Caki2 (cell line): ENCODE data around the gene FATE1. TPM values are rescaled to one million over a fixed set of nuclear protein-coding genes. Genes with fewer than 3 reads are reported as not detected.
"Not testable (repeated sequence)": the region's sequence is repeated elsewhere in the genome, so short reads cannot be mapped to it uniquely, and the experiment has no call there.

Experiments used
- DNase-seq: peaks from one replicate; pipeline ENCODE4 v3.0.0-alpha.2; 2015; ENCODE audit warnings: low read depth
- in situ Hi-C: cut with HindIII; loops from 2 replicates; pipeline ENCODE4 v1.10.0; 2016; ENCODE audit warnings: low sequenced_read_pairs, low pct_unique_long_range_greater_than_20kb, mixed read lengths
- total RNA-seq: library from RNA; depleted of rRNA; stranded (reverse); fragments of >200 nt; shearing (Covaris generic); gene quantifications from 2 replicates; pipeline ENCODE4 v1.2.3, GENCODE V29; 2014; ENCODE audit warnings: low replicate concordance; rRNA removed

Gene FATE1, protein sequence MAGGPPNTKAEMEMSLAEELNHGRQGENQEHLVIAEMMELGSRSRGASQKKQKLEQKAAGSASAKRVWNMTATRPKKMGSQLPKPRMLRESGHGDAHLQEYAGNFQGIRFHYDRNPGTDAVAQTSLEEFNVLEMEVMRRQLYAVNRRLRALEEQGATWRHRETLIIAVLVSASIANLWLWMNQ
- not detected in 2 replicates for total RNA-seq

DNA sequence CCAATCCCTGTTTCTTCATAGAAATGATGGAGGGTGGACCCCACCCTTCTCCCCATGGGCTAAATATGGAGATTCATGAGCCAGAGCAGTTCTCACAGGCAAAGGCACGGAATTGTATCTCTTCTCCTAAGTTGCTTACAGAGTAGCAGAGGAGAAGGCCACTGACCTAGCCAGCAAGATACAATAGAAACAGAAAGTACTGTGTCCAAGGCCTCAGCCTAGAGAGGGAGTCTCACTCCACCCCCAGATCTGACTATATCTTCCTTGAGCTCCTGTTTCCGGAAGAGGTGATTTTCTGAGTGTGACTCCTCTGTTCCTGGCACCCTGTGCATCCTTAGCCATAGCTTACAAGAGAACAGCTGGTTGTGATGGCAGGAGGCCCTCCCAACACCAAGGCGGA is at the start of gene FATE1:
Gene FATE1 (plus strand): TSS at position 284 of the 400 bp plus-strand sequence. CDS start 85 bp downstream, at position 369.
- no peak for DNase-seq
- in situ Hi-C loops: no loop called here

DNA sequence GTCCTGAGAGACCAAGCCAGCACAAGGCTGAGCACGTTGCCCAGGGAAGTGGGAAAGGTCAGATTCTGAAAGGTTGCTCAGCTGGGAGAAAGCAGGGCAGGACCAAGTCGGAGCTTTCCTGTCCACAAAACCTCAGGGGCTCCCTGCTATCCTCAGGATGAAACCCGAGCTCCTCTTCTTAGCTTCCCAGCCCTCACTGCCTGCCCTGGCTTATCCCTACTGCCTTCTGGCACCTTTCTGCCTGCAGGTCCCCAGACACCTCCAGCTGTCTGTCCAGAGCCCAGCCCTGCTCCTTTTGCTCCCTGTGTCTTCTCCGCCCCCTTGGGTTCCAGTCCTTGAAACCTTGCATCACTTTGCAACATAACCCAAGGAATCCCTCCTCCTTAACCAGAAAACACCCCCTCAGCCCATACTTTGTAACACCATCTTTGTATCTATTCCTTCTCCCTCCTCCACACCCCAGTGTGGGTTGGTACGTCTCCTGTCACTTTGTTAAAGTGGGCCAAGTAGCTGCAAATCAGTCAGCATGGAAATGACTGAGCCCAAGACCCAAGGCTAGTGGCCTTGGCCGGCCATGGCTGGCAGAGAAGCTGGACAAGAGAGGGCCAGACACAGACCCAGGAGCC is 40.6 kb upstream of the FATE1 start:
- in situ Hi-C loops: no loop called here
- DNase-seq: no peak

DNA sequence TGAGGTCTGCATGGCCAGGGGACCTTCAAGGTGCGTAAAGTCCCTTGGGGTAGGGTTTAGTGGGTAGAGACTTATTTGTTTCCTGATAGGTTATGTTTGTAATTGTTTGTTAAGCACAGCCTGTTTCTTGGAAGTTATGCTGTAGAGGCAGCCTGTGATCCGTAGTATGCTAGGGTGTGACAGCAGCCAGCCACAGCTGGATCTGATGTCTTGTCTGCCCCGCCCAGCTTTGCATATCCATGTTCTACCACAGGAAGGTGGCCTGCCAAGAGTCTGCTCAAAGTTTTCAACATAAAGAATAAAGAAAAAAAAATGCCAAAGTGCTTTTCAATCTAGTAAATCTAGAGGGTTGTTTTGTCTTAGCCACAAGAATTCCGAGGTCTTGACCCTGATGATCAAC is 39.6 kb upstream of the FATE1 start:
- in situ Hi-C loops: no loop called here
- no peak for DNase-seq

DNA sequence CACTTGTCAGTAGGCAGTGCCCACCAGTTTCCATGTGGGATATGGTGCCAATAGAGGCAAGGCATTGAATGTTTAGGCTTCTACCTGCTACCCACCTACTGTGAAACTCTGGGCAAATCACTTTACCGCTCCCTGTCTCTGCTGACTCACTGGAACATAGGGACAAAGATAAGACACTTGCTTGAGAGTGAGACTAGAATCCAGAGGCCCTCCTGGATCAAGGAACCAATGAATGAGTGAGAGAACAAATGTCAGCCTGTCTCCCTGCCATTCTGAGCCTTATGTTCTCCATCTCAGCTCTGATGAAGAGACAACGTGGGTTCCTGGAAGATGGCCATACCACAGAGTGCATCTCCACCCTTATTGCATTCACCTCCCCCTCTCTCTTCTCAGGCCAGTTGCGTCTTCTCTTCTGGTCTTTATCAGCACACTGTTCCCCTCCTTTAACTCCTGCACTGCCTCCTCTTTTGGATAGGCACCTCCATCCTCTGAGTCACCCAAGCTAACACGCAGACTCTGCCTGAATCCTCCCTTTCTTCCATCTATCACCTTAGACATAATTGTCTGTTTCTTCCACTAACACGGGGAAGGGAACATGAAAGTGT is 35.9 kb upstream of the FATE1 start:
- DNase-seq: no peak
- in situ Hi-C loops: no loop called here

DNA sequence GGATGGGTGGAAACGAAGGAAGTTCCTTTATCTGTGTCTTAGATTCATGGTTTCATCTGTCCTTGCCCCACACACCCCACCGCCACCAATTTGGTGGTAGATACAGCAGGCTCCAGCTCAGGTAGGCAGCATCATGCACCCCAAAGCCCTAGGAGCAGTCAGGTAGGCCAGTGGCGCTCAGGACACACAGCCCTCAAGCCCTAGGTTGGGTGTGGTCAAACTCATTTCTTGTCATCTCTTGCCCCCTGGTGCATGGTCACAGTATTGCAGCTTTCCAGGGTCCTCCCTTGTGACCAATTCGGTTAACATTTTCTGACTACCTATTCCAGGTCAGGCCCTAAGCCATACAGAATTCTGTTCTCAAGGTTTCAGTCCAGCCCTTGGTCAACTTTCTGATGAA is 35.0 kb upstream of the FATE1 start:
- peak; percentile 5 for DNase-seq

DNA sequence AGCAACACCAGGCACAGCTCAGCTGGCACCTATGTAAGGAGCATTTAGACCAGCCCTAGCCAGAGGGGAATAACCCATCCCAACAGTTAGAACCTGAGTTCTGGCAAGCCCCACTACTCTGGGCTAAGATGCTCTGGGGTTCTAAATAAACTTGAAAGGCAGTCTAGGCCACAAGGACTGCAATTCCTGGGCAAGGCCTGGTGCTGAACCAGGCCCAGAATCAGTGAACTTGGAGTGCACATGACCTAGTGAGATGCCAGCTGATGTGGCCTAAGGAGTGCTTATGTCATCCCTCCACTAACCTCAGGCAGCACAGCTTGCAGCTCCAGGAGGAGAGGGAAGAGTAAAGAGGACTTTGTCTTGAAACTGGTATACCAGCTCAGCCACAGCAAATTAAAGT is 28.2 kb upstream of the FATE1 start:
- DNase-seq: no peak
- in situ Hi-C loops: no loop called here

More for the DNA sequence above, 35.0 kb upstream of the FATE1 start:
- in situ Hi-C loops: no loop called here

DNA sequence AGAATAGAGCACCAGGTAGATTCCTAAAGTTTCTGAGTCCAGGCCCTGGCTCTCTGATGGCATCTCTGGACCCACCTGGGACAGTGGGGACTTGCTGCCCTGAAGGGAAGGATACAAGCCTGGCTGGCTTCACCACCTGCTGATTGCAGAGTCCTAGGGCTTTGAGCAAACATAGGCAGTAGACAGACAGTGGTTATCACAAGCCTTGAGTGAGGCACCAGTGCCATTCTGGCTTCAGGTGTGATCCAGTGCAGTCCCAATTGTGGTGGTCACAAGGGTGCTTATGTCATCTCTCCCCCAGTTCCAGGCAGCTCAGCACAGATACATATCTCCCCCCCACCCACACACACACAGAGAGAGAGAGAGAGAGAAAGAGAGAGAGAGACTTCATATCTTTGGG is 27.1 kb upstream of the FATE1 start:
- in situ Hi-C loops: no loop called here
- no peak for DNase-seq

DNA sequence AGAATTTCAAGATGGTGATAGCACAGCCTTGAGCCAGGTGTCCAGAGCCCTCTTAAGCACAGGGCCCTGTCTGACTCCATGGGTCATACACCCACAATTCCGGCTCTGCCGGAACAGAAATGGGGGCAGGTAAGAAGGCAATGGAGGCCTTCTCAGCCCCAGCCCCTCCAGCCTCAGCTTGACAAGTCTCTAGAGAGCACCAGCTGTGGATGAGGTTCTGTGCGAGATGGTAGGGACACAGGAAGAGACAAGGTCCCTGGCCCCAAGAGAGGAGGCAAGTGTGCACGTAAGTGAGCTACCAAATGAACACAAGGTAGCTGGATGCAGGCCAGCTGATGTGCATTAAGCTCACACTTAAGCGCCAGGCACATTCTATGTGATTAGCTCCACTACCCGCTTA is 23.0 kb upstream of the FATE1 start:
- no peak for DNase-seq
- in situ Hi-C loops: no loop called here

DNA sequence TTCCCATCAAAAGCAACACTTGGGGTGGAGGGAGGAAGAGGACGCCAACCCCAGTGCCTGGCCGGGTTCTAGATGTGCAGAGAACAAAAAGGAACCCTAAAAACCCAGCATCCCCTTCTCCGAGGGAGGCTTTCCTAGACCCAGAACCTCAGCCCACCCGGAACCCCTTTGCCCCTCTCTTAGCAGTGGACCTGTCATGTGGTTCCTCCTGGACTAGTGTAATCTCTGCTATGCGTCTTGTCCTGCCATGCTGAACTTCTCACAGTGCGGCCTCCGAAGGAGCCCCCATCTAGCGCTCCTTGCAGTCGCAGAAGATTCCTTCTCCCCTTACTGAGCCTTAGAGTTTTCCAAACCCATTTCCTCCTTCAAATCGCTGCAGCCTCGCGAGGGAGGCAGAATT is 21.7 kb upstream of the FATE1 start:
- in situ Hi-C loops: no loop called here
- DNase-seq: no peak

DNA sequence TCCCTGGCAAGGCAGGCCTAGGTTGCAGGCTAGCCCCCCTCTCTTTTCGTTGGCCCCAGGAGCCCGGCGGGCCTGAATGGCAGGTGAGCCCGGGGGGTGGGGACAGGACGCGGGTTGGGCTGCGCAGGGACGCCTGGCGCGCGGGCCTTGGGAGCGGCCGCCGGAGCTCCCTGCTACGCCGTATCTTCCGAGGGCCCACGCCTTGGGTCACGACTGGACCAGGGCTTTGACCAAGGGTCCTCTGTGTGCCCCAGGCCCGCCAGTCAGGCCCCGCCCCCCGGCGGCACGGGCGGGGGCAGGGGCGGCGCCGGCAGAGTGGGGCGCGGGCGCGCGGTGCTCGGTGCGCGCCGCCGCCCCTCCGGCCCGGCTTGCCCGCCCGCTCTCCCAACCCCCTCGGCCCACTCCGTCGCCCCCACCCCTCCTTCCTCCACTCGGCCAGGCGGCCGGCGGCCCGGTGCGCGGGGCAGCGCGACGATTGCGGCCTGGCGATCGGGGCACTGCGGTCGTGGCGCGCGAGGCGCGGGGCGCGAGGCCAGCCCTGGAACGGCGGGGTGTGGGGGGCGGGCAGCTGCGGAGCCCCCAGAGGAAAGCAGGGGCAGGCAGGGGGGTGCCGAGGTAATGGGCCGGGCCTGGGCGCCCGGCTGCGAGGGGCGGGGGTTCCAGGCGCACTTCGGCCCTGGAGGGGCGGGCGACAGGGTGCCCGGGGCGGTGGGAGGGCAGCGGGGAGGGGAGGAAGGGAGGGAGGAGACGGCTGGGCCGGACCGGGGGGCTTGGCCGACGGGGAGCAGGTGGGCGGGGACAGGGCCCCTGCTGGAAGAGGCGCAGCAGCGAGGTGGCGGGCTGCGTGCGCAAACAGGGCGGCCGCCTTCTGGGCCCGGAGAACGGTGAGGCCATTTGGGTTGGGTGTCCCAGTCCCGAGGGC is 20.9 kb upstream of the FATE1 start, which contains the start of gene PRRG3:
Gene PRRG3 (plus strand): TSS at position 798 of the 922 bp plus-strand sequence. CDS start 3,357 bp downstream, outside the sequence.
- no peak for DNase-seq
- in situ Hi-C loops: no loop called here

DNA sequence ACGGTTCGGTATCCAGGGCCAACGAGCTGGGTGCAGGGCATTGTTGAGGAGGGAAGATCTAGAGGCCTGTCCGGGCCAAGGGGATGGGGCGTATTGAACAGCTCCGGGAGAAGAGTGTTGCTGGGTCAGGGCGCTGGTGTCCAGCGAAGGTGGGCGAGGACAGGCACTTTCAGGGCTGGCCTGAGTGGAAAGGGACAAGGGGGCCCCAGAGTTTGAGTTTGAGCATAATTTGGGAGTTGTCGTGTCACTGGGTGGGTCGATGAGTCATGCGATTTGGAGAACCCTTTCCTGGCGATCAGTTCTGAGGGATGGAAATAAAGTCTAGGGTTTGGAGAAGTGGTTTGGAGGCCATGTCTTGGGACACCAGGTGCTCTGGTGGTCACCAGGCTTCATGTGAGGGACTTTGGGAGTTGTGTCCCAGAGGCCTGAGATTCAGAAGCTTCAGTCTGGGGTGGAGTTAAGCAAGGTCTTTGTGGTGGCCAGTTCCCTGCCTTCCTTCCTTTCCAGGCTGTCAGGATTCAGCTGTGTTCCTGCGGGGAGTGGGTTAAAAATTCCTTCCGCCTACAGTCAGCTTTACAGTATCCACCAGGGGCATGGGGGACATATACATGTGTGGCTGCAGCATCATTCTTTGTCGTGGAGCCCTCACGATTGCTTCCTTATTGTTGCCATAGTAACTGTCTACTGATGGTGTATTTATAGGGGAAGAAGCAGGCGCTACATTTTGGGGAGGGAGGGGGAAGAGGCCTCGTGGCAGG is 20.1 kb upstream of the FATE1 start:
- DNase-seq: no peak
- in situ Hi-C loops: no loop called here

DNA sequence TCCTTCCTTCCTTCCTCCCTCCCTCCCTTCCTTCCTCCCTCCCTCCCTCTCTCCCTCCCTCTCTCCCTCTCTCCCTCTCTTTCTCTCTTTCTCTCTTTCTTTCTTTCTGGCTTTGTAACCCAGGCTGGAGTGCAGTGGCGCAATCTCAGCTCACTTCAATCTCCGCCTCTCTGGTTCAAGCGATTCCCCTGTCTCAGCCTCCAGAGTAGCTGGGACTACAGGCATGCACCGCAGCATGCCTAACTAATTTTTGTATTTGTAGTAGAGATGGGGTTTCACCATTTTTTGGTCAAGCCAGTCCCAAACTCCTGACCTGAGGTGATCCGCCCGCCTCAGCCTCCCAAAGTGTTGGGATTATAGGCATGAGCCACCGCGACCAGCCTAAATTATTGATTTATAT is 18.8 kb upstream of the FATE1 start:
- in situ Hi-C loops, DNase-seq: not testable (repeated sequence)

DNA sequence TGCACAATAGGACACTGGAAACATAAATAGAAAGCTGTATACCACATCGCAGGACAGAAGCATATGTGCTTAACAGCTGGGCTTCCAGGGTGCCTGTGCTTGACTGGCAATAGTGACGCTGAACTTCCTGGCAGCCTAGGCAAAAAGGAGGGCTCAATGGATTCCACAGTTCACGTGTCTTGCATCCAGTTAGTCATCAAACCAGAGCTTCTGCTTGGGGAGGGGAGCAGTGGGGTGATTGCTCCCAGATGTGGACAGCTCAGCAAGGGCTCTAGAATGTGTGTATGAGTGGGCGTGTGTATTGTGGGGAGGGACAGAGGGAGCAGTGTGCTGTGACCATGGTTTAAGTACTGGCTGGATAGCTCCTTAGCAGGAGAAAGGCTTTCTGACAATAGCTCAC is 18.3 kb upstream of the FATE1 start:
- in situ Hi-C loops: no loop called here
- DNase-seq: peak; percentile 34

DNA sequence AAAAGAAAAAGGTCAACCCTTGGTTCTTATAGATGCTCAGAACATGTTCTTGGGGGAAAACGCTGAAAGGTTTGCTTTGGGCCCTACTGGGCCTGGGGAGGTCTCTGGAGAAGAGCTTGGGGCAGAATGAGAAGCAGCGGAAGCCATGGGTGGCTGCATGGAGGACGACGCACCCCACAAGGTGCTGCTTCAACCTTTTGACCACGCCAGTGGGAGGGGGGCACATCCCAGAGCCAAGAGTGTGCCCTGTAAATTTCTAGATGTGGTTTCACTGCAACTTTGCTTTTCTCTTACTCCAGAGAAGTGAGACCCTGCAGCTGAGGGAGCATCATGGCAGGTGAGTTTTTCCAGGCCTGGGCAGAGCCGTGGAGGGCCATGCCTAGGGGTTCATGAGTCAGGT is 17.4 kb upstream of the FATE1 start:
- DNase-seq: no peak

DNA sequence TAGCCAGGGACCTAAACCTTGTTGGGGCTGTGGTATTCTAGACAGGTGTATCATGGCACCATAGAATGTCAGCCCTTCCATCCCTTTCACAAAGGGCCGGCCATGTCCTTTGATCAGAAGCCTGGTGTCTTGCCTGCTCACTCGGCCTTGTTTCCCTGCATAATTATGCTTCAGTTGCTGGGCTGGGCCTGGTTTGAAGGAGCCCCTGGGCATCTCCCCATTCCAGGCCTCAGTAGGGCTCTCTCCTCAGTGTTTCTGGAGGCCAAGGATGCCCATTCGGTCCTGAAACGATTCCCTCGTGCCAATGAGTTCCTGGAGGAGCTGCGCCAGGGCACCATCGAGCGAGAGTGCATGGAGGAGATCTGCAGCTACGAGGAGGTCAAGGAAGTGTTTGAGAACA is 16.1 kb upstream of the FATE1 start:
- in situ Hi-C loops: no loop called here
- no peak for DNase-seq

More for the DNA sequence above, 17.4 kb upstream of the FATE1 start:
- in situ Hi-C loops: no loop called here

DNA sequence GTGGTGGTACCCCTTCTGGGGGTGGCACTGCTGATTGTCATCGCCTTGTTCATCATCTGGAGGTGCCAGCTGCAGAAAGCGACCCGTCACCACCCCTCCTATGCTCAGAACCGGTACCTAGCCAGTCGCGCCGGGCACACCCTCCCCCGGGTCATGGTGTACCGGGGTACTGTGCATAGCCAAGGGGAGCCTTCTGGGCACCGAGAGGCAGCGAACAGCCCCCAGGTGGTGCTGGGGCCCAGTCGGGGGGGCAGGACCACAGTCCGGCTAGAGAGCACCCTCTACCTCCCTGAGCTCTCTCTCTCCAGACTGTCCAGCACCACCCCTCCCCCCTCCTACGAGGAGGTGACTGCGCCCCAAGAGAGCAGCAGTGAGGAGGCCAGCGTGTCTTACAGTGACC is 15.3 kb upstream of the FATE1 start:
- no peak for DNase-seq
- in situ Hi-C loops: no loop called here

DNA sequence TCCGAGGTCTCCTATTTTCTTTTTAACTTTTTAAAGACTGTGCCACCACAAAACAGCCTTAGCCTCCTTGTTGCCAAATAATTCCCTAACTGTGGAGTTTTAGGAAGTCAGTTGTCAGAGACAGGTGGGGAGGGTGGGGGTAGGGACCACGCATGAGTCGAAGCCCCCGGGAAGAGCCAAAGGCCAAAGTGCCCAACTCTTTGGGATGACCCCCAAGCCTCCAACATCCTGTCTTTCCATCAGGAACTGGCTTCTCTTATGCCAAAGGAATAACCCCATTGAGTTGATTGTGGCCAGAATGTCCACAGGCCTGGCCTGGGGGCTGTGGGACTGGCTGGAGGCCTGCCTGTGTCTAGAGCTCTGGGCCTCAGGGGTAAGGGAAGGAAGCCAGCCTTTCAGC is 14.8 kb upstream of the FATE1 start:
- in situ Hi-C loops: no loop called here
- DNase-seq: no peak

DNA sequence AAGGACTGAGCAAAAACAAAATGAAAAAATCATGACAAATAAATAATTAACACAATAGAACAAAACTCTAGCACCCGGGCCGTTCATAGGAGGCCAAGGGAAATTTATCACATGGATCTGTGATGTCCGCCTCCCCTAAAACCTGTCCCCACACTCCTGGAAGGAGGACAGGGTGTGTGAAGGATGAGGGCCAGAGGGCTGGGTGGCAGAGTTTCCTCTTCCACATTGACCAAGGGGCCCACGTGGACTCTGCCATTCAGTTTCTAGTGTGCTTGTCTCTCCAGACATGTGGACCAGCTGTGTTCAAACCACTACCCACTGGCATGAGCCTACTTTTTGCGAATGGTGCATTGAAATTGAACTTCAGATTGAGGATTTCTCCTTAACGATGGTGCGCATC is 14.3 kb upstream of the FATE1 start:
- DNase-seq: no peak
- in situ Hi-C loops: no loop called here
